HT1080 (cell line): ENCODE measurements around the gene MEPCE. TPM values are rescaled to one million over a fixed set of nuclear protein-coding genes. Genes with fewer than 3 reads are reported as not detected.
"Not testable (repeated sequence)": the region's sequence is repeated elsewhere in the genome, so short reads cannot be mapped to it uniquely, and the experiment has no call there.

Experiments
- DNase-seq: peaks from one replicate; pipeline ENCODE4 v3.0.0-alpha.2; 2015; ENCODE audit warnings: low read depth
- total RNA-seq: library from RNA; depleted of rRNA; stranded (reverse); fragments of >200 nt; shearing (Covaris generic); gene quantifications from 2 replicates; pipeline ENCODE4 v1.2.3, GENCODE V29; 2014

Gene MEPCE
- total RNA-seq, 1 experiment from 2014 or later: 86.6 TPM

DNA sequence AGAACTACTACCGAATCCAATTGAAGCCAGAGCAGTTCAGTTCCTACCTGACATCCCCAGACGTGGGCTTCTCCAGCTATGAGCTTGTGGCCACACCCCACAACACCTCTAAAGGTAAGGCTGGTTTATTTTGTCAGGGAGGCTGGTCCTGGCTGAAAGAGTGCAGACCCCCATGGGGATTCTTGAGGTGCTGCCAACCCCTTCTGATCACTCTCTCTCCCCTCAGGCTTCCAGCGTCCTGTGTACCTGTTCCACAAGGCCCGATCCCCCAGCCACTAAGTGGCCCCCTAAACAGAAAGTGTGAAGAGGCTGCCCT is 3.6 kb downstream of the MEPCE start:
- DNase-seq: no peak

DNA sequence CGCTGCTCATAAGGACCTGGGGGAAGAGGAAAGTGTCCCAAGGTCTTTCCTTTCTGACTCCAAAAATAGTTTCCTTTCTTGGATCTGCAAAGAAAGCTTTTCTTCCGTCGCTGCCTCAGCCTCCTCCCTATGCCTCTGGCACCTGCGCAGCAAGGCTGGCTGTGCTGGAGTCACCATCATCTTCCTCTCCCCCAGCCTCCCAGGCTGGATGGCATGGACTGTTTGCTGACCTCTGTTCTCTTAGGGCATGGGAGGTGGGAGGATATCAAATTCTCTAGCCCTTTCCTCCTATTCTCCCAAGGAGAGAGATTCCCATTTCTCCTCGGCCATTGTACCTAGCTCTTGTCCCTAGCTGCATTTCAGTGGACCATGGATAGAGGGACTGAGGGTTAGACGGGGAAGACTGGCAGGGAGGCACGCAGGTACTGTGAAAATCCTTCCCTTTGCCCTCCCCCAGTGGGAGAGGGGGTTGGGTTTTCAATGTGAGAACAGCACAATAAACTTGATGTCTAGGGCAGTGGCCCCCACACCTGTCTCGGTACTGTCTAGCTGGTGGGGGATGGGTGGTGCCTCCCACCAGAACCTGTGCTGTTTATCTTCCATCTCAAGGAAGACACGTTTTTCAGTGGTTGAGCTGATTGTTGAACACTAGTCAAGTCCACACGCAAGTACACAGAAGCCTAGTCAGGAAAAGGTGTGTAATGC is 4.1 kb downstream of the MEPCE start:
- DNase-seq: no peak

DNA sequence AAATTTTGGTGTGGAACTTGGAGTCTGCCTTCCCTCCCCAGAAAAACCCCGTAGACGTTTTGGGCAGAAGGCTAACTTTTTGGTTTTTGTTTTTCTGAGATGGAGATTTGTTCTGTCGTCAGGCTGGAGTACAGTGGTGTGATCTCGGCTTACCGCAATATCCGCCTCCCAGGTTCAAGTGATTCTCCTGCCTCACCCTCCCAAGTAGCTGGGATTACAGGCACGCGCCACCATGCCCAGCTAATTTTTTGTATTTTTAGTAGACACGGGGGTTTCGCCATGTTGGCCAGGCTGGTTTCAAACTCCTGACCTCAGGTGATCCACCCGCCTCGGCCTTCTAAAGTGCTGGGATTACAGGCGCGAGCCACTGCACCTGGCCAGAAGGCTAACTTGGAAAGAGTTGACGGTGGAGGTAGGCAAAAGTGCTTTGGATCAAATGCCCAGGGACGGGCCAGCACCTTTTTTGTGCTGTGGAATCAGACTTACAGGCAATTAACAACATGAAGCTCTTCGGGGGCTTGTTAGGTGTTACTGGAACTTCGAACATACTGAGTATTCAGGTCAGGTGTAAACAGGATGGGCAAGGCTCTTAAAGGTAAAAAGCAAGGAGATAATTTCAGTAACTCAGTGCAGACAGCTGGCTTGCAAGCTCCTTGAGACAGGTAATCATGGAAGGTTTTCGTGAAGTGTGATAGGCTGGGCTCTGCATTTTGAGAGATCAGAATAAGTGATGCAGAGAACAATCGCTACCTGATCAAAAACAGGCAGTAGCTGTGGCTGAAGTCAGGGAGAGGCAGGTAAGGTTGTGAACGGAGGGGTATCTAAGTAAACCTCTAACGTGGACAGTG is 4.9 kb downstream of the MEPCE start:
- no peak for DNase-seq

- DNase-seq: no peak
These were observed 6.0 kb downstream of the MEPCE start for GRCh38 chr7:100435401-100436304.

DNA sequence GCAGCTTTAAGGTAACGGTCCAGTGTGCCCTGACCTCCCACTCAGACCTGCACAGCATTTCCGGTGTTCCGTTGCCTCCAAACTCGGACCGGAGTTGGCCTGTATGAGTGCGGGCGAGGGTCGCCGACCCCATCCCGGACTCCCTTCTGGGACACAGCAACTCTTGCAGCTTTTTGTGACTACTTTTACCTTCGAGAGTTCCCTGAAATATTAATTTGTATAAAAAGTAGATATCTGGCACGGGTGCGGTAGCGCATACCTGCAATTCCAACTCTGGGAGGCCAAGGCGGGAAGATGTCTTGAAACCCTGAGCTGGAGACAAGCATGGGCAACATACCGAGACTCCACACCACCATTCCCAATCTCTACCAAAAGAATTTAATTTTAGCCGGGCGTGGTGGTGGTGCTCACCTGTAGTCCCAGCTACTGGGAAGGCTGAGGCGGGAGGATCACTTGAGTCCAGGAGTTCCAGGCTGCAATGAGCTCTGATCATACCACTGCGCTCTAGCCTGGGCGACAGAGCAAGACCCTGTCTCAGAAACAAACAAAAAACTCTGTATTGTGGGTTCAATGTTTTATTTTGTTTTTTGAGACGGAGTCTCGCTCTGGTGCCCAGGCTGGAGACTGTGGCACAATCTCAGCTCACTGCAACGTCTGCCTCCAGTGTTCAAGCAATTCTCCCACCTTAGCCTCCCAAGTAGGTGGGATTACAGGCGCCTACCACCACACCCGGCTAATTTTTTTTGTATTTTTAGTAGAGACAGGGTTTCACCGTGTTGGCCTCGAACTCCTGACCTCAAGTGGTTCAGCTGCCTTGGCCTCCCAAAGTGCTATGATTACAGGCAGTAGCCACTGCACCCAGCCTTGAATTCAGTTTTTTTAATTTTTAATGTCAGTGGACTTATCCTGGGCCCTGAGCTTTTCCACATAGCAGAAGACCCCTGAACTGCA is 7.8 kb downstream of the MEPCE start:
- DNase-seq: no peak

DNA sequence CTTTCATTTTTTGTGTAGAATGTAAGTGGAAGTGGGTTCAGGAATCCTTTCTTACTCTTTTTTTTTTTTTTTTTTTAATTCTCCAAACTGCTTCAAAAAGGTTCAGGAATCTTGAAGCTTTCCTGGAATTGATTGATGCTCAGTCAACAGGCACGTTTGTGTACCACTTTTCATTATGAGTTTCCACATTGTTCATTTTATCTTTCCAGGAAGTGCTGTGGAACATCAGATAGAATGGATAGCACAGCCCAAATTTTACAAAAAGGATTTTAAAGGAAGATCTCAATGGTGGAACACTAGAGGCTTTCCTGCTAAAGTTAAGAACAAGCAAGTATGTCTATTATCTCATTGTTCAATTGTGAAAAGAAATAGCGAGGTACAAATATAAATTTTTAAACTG is 8.5 kb downstream of the MEPCE start:
- no peak for DNase-seq

DNA sequence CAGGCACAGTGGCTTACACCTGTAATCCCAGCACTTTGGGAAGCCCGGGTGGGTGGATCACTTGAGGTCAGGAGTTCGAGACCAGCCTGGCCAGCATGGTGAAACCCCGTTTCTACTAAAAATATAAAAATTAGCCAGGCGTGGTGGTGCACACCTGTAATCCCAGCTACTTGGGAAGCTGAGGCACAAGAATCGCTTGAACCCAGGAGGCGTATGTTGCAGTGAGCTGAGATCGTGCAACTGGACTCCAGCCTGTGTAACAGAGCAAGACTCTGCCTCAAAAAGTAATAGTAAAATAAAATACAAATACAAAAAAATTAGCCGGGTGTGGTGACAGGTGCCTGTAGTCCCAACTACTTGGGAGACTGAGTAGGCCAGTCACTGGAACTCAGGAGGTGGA is 9.1 kb downstream of the MEPCE start:
- DNase-seq: not testable (repeated sequence)

GRCh38 chr7:100439244-100439643 is 9.6 kb downstream of the MEPCE start:
- DNase-seq: not testable (repeated sequence)

DNA sequence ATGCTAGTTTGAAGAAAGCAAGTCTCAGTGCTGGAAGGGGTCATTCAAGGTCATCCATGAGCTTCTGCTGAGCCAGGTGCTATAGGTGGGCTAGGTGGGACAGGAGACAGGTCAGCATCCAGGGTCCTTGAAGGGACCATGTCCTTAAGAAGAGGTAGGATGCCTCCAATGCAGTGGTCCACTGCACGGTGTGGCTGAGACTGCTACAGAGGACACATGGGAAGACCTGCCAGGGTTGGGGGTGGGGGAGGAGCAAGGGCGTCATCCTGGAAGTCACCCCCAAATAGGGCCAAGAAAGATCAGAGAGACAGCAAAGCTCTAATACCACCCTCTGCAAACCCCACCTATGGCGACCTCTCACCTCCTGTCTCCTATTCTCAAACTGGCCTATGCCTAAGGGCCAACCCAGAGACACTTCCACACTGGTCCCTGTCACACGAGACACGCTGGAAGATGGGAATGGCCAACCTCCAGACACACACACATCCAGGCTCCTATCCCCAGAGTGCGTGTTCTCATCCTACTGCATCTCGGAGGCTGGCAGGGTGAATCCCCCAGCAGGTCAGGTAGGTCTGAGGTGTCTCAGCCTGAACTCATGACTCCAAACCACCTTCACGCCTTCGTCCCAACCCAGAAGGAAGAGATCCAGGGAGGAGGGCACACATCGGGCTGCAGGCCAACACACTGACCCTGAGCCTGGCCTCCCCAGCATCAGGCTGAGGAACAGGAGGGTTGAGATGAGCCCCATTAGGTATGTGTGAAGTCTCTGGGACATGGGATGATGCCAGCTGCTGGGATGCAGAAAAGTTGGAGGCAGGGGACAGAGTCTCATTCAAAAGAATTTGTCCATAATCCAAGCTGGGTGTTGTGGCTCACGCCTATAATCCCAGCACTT is 12.3 kb downstream of the MEPCE start:
- no peak for DNase-seq

GRCh38 chr7:100443096-100443840 is 13.6 kb downstream of the MEPCE start:
- no peak for DNase-seq

GRCh38 chr7:100444311-100445278 is 15.0 kb downstream of the MEPCE start:
- peak; percentile 95 for DNase-seq

GRCh38 chr7:100446040-100446439 is 16.4 kb downstream of the MEPCE start:
- no peak for DNase-seq

DNA sequence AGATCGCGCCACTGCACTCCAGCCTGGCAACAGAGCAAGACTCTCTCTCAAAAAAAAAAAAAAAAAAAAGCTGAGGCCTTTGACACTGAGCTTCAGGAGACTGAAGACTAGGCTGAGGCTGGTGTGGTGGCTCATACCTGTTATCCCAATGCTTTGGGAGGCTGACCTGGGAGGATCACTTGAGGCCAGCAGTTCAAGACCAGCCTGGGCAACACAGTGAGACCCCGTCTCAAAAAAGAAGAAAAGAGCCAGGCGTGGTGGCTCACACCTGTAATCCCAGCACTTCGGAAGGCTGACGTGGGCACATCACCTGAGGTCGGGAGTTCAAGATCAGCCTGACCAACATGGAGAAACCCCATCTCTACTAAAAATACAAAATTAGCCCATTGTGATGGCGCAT is 17.7 kb downstream of the MEPCE start:
- not testable (repeated sequence) for DNase-seq

GRCh38 chr7:100449190-100449795 is 19.7 kb downstream of the MEPCE start:
- no peak for DNase-seq

- DNase-seq: no peak
These were observed 22.9 kb downstream of the MEPCE start for GRCh38 chr7:100452513-100452912.

DNA sequence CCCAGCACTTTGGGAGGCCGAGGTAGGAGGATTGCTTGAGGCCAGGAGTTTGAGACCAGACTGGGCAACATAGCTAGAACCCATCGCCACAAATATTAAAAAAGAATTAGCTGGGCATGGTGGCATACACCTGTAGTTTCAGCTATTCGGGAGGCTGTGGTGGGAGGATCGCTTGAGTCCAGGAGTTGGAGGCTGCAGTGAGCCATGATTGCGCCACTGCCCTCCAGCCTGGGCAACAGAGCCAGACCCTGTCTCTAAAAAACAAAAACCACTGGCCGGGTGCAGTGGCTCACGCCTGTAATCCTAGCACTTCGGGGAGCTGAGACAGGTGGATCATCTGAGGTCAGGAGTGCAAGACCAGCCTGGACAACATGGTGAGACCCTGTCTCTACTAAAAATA is 24.2 kb downstream of the MEPCE start:
- not testable (repeated sequence) for DNase-seq

DNA sequence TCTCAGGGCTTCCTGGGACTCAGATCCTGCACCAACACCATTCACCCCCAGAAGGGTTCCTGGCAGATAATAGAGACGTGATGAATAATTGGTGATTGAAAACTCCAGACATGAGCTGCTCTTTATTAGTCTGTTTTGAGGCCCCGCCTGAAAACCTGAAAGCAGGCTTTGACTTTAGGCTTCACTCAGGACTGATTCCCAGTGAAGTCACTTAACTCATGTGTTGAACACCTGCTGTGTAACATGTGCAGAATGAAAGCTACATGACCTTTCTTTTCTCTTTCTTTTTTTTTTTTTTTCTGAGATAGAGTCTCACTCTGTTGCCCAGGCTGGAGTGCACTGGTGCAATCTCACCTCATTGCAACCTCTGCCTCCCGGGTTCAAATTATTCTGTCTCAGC is 25.6 kb downstream of the MEPCE start:
- DNase-seq: no peak
